CD4-positive, alpha-beta T cell treated with Interleukin-1 beta for 1 hour (primary cell): Measurements from ENCODE around the gene UCN3.
"Not testable (repeated sequence)": the region's sequence is repeated elsewhere in the genome, so short reads cannot be mapped to it uniquely, and the experiment has no call there.

Source experiments
- DNase-seq, 2 donors: peaks; one replicate each; pipeline ENCODE4 v3.0.0-alpha.2; 2020 to 2022

UCN3 gene

DNA sequence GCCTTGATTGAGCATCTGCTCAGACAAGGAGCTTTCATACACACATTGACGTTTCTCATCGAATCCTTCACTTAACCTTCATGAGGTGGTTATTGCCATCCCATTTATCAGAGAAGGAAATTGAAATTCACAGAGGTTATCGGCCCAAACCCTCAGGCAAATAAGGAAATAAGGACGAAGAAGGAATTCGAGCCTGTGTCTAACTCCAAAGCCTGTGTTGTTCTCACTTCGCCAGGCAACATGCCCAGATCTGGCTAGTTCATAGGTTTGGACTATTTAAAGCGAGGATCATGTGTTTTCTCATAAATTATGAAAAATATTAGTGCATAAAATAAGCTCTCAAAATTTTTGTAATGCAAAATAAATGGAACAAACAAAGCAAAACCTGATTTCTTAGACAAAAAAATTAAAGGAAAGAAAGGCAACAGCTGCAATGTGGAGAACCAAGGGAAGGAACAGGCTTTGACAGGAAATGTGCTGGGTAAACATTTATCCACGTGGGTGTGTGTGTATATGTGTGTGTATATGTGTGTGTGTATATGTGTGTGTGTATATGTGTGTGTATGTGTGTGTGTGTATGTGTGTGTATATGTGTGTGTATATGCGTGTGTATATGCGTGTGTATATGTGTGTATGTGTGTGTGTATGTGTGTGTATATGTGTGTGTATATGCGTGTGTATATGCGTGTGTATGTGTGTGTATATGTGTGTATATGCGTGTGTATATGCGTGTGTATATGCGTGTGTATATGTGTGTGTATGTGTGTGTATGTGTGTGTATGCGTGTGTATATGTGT lies 4.8 kb downstream of the UCN3 start:
- no peak for DNase-seq

DNA sequence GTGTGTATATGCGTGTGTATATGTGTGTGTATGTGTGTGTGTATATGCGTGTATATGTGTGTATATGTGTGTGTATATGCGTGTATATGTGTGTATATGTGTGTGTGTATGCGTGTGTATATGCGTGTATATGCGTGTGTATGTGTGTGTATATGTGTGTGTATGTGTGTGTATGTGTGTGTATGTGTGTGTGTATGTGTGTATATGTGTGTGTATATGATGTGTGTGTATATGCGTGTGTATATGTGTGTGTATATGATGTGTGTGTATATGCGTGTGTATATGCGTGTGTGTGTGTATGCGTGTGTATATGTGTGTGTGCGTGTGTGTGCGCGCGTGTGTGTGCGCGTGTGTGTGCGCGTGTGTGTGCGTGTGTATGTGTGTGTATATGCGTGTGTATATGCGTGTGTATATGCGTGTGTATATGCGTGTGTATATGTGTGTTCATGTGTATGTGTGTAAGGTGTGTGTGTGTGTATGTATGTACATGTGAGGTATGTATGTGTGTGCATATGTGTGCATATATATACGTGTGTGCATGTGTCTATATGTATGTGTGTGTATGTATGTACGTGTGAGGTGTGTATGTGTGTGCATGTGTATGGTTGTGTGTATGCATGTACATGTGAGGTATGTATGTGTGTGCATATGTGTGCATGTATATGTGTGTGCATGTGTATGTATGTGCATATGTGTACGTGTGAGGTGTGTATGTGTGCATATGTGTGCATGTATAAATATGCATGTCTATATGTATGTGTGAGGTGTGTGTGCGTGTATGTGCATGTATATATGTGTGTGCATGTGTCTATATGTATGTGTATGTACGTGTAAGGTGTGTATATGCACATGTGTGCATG lies 6.0 kb downstream of the UCN3 start:
- no peak for DNase-seq

DNA sequence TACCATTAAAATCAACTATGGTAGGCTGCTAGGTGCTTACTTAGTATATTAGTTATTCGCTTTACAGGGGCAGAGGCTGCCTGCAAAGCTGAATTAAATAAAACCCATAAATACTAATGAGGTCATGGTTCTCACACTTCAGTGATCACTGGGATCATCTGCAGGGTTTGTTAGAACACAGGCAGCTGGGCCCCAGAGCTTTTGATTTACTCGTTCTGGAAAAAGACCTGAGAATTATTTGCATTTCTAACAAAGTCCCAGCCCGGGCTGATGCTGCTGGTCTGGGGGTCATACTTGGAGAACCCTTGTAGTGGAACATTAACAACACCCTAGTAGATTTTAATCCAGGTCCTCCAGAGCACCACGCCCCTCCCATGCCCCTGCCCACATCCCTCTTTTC lies 8.5 kb downstream of the UCN3 start:
- no peak for DNase-seq

DNA sequence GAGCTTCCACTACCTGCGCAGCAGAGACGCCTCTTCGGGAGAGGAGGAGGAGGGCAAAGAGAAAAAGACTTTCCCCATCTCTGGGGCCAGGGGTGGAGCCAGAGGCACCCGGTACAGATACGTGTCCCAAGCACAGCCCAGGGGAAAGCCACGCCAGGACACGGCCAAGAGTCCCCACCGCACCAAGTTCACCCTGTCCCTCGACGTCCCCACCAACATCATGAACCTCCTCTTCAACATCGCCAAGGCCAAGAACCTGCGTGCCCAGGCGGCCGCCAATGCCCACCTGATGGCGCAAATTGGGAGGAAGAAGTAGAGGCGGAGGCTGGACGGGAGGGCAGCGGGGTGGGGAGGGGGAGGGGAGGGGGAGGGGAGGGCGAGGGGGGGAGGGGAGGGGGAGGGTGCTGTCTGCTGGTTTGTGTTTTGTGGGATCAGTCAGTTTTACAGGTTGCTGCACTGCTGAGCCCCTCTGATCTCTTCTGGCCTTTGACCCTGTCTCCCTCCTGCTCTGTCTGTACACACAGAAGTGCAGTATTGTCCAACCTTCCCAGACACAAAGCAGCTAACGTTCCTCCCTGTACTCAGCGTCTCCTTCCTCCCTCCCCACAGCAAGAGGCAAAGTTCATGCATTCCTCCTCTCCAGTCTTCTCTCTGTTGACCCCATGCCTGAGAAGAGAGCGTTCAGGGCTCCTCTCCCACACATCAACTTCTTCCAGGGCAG lies 9.3 kb downstream of the UCN3 start:
- DNase-seq: no peak

DNA sequence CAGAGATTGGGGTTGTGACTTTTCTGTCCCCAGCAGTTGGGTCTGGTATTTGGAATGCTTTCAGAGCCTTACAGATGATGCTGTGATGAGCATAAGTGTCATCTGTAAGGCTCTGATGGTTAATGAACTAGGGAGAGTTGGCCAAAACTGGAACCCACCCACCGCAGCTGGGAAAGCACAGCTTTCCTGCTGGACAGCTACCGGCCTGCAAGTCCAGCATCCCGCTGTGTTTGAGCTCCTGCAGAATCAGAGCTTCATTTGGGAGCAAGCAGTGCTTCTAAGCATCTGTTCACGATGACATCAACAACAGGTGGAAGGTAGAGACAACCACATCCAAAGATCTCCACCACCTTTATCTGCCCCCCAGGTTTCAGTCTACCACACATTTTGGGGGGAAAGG lies 11.7 kb downstream of the UCN3 start:
- DNase-seq: no peak

DNA sequence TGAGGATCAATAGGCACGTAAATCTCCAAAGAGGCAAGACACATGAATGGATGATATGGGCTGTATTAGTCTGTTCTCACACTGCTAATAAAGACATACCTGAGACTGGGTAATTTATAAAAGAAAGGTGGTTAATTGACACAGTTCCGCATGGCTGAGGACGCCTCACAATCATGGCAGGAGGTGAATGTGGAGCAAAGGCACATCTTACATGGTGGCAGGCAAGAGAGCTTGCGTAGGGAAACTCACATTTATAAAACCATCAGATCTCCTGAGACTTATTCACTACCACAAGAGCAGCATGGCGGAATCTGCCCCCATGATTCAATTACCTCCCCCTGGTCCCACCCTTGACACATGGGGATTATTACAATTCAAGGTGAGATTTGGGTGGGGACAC lies 14.4 kb downstream of the UCN3 start:
- not testable (repeated sequence) for DNase-seq

DNA sequence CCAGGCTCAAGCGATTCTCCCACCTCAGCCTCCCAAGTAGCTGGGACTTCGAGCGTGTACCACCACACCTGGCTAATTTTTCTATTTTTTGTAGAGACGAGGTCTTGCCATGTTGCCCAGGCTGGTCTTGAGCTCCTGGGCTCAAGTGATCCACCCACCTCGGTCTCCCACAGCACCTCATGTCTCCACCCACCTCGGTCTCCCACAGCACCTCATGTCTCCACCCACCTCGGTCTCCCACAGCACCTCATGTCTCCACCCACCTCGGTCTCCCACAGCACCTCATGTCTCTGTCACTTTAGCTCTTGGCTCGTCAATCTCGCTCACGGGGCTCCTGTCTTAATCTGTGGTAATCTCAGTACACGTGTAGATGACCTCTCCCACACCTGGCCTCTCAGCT lies 15.6 kb downstream of the UCN3 start:
- not testable (repeated sequence) for DNase-seq

DNA sequence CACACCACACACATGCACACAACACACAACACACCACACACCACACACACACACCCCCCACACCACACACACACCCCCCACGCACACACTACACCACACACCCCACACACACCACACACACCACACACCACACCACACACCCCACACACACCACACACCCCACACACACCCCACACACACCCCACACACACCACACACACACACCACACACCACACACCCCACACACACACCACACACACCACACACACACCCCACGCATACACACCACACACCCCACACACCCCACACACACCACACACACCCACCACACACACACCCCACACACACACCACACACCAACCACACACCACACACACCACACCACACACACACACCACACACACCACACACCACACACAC lies 16.4 kb downstream of the UCN3 start:
- DNase-seq: no peak

DNA sequence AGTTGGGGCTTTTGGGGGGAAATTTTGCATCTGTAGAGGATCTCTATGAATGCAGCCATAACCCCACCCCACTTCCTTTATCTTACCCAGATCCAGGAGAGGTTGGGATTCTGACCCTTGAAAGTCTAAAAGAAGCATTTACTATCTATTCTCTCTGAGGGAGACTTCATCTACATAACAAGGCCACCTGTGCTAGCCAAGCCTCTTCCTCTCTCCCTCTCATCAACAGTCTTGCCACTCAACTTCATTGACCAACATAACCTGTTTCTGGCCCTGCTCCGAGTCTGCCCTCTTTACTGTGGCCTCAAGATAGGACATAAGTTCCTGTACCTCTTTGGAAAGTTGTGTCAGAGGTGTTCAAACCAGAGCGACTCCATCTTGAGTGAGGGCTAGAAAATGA lies 20.5 kb downstream of the UCN3 start:
- DNase-seq: no peak

DNA sequence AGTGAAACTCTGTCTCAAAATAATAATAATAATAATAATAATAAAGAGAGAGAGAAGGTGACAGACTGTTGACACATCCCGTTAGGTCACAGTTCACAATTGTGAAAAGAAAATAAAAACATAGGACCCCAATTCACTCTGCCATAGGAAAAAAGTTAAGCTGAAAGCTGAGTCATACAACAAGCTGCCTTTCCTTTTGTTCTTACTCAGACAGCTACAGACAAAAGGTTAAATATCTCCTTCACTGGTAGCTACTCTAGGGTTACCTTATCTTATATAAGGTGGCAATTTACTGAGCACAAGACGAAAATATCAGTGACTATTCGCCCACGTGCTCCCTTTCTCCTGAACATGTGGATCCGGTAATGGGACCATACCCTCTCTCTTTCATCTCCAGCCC lies 22.4 kb downstream of the UCN3 start:
- no peak for DNase-seq

DNA sequence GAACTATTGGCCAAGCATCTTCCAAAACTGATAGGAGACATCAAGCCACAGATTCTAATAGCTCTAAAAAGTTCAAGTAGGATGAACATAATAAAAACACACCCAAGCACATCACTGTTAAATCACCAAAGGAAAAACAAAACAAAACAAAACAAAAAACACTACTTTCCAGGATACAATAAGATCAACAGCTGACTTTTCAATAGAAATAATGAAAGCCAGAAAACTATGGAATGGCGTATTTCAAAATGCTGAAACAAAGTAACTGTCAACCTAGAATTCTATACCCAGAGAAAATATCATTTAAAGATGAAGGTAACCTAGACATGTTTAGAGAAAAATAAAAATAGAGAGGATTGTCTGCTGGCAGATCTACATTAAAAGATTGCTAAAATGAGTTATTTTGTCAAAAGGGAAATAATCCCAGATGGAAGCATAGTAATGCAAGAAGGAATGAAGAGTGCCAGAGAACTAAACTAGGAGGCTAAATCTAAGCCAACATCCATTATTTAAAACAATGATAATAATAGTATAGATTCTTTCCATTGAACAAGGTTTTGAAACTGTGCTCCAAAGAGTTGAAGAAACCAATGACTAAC lies 25.9 kb downstream of the UCN3 start:
- no peak for DNase-seq

DNA sequence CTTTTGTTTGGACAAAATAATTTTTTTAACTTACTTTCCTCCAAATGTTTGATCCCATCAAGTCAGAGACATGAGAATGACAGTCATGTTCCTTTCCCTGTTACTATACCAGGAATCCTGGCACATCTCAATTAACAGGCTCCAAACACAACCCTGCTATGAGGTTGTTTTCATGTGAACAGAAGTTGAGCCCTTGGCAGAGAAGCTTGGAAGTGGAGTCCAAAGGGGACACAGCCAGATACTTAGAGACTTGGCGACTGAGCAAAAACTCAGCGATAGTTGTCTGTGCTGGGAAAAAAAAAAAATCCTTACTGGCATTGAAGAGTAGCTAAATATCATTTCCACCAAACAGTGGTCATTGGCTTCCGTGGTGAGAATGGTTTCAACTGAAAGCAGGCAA lies 27.0 kb downstream of the UCN3 start:
- no peak for DNase-seq

DNA sequence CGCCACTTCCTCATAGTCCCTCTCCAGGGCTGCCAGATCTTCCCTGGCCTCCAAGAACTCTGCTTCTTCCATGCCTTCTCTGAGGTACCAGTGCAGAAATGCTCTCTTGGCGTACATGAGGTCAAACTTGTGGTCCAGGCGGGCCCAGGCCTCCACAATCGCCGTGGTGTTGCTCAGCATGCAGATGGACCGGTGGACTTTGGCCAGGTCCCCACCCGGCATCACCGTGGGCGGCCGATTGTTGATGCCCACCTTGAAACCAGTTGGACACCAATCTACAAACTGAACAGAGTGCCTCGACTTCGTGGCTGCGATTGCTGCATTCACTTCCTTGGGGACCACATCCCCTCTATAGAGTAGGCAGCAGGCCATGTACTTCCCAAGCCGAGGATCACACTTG lies 28.8 kb downstream of the UCN3 start:
- DNase-seq: no peak

DNA sequence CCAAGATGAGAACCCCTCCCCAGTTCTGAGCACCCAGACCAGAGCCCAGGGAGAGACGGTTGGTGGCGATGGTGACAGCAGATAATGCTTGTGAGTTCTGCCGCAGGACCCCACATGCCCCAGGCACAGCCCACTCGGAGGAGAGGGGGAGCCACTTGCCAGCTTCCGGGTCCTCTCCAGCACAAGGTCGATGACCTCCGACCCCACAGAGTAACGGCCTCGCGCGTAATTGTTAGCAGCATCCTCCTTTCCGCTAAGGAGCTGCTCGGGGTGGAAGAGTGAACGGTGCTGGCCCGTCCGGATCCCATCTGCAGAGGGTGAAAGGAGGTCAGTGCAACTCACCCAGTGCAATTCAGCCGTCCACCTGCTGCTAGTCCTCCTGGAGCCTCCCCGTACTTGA lies 30.4 kb downstream of the UCN3 start:
- no peak for DNase-seq

DNA sequence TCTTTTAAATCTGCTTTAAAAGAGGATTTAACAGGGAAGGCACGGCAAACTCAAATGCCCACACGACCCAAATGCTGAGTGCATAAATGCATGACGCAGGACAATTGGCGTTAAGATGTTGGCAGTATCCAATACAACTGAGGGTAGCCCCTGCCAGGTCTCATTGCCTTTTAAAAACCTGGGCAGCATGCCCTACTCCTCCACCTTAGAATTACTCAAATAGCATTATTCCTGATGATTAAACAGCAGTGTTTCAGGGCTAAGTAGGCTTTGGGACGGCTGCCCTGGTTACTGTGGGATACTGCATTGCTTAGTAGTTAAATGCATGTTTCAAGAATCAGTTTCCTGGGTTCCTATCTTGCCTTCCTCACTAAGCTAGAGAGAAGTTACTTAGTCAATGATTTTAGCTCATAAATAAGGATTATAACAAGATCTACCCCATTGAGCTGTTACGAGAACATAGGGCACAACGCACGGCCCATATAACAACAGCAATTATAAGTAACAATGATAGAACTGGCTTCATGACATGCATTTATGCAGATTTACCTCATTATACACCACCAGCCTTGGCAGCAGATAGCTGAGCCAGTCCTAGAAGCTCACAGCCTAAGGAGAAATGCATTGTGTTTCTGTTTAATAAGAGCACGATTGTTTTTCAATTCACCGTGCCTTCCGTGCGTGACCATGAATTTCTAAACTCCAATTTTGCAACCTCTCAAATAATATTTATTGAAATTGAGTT lies 32.0 kb downstream of the UCN3 start:
- DNase-seq: no peak

DNA sequence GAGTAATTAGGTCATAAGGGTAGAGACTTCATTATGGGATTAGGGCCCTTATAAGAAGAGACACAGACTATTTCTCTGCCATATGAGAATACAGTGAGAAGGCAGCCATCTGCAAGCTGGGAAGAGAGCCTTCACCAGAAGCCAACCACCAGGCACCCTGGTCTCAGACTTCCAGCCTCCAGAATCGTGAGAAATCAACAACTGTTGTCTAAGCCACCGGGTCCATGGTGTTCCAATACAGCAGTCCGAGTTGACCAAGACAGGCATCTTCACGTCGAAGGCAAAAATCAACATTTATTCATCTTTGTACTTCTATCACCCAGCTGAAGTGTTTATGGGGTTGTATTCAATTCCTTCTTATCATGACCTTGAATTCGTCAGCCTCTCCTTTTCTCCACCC lies 34.6 kb downstream of the UCN3 start:
- DNase-seq: no peak

DNA sequence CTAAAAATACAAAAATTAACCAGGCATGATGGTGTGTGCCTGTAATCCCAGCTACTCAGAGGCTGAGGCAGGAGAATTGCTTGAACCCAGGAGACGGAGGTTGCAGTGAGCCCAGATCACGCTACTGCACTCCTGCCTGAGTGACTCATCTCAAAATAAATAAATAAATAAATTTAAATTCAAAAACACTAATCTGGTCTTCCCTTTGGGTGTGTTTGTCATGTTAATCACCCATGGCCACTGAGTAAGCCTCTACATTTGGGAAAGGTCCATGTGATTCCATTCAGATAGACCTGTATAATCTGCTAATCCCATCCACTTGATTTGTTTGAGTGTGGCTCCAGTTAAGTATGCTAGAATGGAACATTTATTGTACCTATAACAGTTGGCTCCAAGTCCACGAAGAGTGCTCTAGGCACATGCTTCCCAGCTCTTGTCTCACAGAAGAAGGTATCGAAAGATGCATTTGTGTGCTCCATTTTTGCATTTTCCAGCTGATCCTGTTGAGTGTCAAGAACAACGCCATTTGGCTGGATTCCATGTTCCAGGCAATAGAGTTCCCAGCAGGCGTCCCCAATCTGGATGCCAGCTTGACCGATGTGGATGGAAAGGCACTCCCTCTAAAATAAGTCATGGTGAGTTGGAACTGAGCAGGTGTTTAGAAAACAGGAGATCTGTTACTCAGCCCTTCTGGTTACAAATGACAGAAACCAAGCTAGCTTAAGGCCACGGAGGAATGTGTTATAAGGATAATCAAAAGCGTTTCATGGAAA lies 35.9 kb downstream of the UCN3 start:
- no peak for DNase-seq

DNA sequence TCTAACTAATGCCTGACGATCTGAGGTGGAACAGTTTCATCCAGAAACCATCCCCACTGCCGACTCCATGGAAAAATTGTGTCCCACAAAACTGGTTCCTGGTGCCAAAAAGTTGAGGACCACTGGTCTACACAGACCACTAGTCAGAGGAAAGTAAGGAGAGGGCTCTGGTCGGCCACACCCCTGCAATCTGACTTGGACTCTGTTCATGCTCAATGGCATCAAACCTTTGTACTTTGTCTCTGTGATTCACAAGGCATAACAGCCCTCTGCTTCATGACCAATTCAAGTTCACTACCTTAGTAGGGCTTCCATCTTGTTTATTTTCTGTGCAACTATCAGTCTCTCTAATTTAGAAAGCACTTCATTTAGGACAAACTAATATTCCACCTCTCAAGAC lies 38.0 kb downstream of the UCN3 start:
- no peak for DNase-seq

DNA sequence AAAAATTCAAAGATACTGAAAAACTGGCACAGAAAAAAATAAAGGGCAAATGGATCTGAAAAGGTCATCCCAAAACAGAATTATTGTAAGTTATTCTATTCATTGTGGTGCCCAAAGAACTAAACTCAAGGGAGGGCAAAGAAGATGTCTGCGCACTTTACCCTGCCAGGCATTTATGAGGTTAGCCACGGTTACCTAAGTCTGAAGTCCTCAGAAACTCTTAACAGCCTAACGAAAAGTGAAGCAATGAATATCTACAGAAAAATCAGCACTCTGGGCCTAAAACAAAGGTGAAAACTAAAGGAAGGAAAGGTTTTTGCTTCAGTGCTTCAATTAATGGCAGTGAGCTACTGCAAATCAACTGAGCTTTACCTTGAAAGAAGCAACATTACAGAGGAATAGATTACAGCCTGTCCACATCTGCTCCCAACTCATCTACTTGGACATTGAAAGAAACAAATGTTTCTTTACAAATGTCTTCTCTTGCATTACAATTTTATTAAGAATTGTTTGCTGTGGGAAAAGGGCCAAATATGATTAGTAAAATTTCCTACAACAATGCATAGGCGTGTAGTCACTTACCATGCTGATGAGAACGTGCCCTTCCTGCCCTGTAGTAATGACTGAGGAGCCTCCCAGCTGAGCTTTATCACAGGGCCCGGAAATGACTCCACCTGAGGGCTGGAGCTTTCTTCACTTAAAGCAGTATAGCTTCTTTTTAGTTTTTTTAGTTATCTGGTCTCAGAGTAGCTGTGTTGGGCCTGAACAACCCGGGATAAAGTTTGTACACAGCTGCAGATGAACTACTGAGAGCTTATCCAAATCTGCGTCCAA lies 39.7 kb downstream of the UCN3 start, which contains the start of gene TUBAL3:
TSS of gene TUBAL3 (minus strand) at position 621 of the 834 bp plus-strand sequence. CDS start at position 585, 36 bp downstream.
- DNase-seq: no peak

DNA sequence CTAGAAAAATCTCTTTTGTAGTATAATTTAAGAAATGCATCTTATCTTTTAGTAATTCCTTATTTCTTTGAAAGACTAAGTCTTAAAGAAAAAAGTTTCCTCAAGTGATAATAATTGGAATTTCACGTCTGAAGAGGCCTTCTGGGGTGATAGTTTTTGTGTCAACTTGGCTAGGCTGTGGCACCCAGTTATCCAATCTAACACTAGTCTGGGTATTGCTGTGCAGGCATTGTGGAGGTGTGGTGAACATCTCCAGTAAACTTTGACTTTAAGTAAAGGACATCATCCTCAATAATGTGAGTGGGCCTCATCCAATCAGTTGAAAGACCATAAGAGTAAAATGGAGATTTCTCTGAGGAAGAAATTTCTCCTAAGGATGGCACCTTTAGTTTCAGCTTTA lies 42.2 kb downstream of the UCN3 start:
- no peak for DNase-seq

DNA sequence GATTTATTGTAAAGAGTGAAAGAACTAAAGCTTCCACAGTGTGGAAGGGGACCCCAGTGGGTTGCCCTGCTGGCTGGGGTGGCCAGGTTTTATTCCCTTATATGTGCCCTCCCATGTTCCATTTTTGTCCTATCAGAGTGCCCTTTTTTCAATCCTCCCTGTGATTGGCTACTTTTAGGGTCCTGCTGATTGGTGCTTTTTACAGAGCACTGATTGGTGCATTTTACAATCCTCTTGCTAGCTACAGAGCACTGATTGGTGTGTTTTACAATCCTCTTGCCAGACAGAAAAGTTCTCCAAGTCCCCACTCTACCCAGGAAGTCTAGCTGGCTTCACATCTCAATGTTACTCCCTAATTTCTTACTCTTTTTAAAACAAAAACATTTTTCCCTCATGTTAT lies 46.0 kb downstream of the UCN3 start:
- not testable (repeated sequence) for DNase-seq
